ENCODE measurements around the gene RPS6KA2.

- TF ChIP-seq POLR2AphosphoS5 (IDR thresholded peaks at IDR 0.05; ENCODE audit: borderline replicate concordance, low read depth, low read length) (no peak), EZH2 (IDR thresholded peaks at IDR 0.05) (no peak), FOXP2 (optimal IDR thresholded peaks at IDR 0.05; ENCODE audit: control extremely low read depth, extremely low read length, insufficient read depth) (no peak)
These were observed 43.0 kb upstream of the RPS6KA2 start for GRCh38 chr6:166670013-166670412.

Data from SK-N-MC (cell line).